K562 (cell line): ENCODE results near the gene FAM107B. TPM values are rescaled to one million over a fixed set of nuclear protein-coding genes. Genes with fewer than 3 reads are reported as not detected.

Source experiments
- ATAC-seq: fragments of 200-7000 bp; cut with Tn5 transposase; 3 replicates; pipeline ENCODE4 v1.9.1; 2020; ENCODE audit warnings: moderate library complexity
- BruUV-seq: library from RNA; stranded (reverse); fragments of 400-500 nt; replicated peaks from 2 replicates; lab custom pipeline; 2021; lab: Mats Ljungman, UMichigan
- CTCF ChIA-PET: fragments of 300-600 bp; formaldehyde crosslinking; extraction: SDS; loops from one replicate; lab custom pipeline; 2021; ENCODE audit warnings: low intra/inter-chr PET ratio; lab: Yijun Ruan, JAX
- POLR2A ChIA-PET: fragments of 300-600, 350-650 bp; sonication (Branson Sonifier 250); formaldehyde crosslinking; extraction: SDS; loops from one replicate; lab custom pipeline; 2021; ENCODE audit warnings: antibody characterized with exemption, inconsistent platforms; lab: Yijun Ruan, JAX
- DNase-seq, 4 experiments: peaks; one replicate each; pipeline versions ENCODE4 v3.0.0 to v3.0.0-alpha.2; 2011 to 2018; ENCODE audit warnings: low spot score in 3 of 4, mixed read lengths in 3 of 4; ENCODE audit errors: extremely low read depth in 1 of 4
- FAIRE-seq: peaks from 2 replicates; lab custom pipeline; 2011; peaks lifted over from hg19 to GRCh38; lab: Jason Lieb, UNC
- H2AFZ ChIP-seq: 2 replicates; pipeline ENCODE4 v1.6.0; 2011; ENCODE audit warnings: low read depth, low read length, control low read depth, inconsistent platforms
- H3K27ac ChIP-seq: fragments of 200-600 bp; 3 replicates; pipeline ENCODE4 v1.8.0; 2011; ENCODE audit warnings: low read depth, mild to moderate bottlenecking, control low read depth, inconsistent platforms, low read length, moderate library complexity, mixed read lengths; ENCODE audit errors: extremely low read depth
- H3K27me3 ChIP-seq, 2 experiments: fragments of 300-600 bp in 1 of 2; 2 replicates in 1 of 2; 3 replicates in 1 of 2; pipeline versions ENCODE4 v1.6.0 to v1.8.0; 2011; ENCODE audit warnings: inconsistent platforms in 2 of 2, low read length in 2 of 2, mild to moderate bottlenecking in 1 of 2, mixed read lengths in 1 of 2, moderate library complexity in 1 of 2; ENCODE audit not compliant: control insufficient read depth in 2 of 2, insufficient read depth in 2 of 2
- H3K36me3 ChIP-seq: fragments of 300-600 bp; 3 replicates; pipeline ENCODE4 v1.8.0; 2011; ENCODE audit warnings: mild to moderate bottlenecking, low read length, inconsistent platforms; ENCODE audit not compliant: control insufficient read depth, insufficient read depth
- H3K4me1 ChIP-seq, 2 experiments: fragments of 200-600 bp in 1 of 2; replicated peaks in 1 of 2; 2 replicates in 1 of 2; 3 replicates in 1 of 2; pipeline versions ENCODE4 v1.5.1 to v1.8.0; 2011; ENCODE audit warnings: inconsistent platforms in 2 of 2, low read length in 2 of 2, mild to moderate bottlenecking in 1 of 2, mixed read lengths in 1 of 2, moderate library complexity in 1 of 2; ENCODE audit not compliant: control insufficient read depth in 2 of 2, insufficient read depth in 2 of 2
- H3K4me2 ChIP-seq: 2 replicates; pipeline ENCODE4 v1.6.1; 2011; ENCODE audit warnings: low read length, control low read depth, inconsistent platforms, mixed read lengths; ENCODE audit not compliant: insufficient read depth
- H3K4me3 ChIP-seq: fragments of 200-600 bp; sonication (generic), shearing (Covaris generic); 2 replicates; pipeline ENCODE4 v1.5.1; 2016; ENCODE audit warnings: control low read depth, inconsistent platforms
- H3K79me2 ChIP-seq: fragments of 200-600 bp; 3 replicates; pipeline ENCODE4 v1.8.0; 2011; ENCODE audit warnings: low read length, inconsistent platforms; ENCODE audit not compliant: control insufficient read depth, insufficient read depth
- H3K9ac ChIP-seq, 2 experiments: 2 replicates each; pipeline versions ENCODE4 v1.6.0 to v1.6.1; 2011; ENCODE audit warnings: low read depth in 2 of 2, low read length in 2 of 2, control low read depth in 1 of 2, inconsistent platforms in 1 of 2, mild to moderate bottlenecking in 1 of 2, mixed read lengths in 1 of 2; ENCODE audit not compliant: insufficient read depth in 1 of 2
- H3K9me1 ChIP-seq: one replicate; pipeline ENCODE4 v1.6.0; 2011; ENCODE audit warnings: inconsistent platforms, mild to moderate bottlenecking, low read length, moderate library complexity; ENCODE audit not compliant: control insufficient read depth, insufficient read depth
- H3K9me3 ChIP-seq: replicated peaks from 2 replicates; pipeline ENCODE4 v1.5.1; 2011; ENCODE audit warnings: low read depth, low read length, inconsistent platforms; ENCODE audit not compliant: control insufficient read depth, insufficient read depth
- H4K20me1 ChIP-seq: replicated peaks from 2 replicates; pipeline ENCODE4 v1.6.1; 2011; ENCODE audit warnings: low read length, inconsistent platforms, mixed read lengths; ENCODE audit not compliant: control insufficient read depth, insufficient read depth
- DPF2 ChIP-seq: fragments of 450-650 bp; IDR thresholded peaks from 2 replicates; pipeline ENCODE4 v1.6.1; 2016
- LARP7 ChIP-seq: fragments of 450-650 bp; IDR thresholded peaks from 2 replicates; pipeline ENCODE4 v1.6.1; 2016
- PRDM10 ChIP-seq: fragments of 450-650 bp; IDR thresholded peaks from 2 replicates; pipeline ENCODE4 v1.6.1; 2018; ENCODE audit not compliant: partially characterized antibody
- WGBS: fragments of 100-300 bp; shearing (Covaris generic); methylation state at CpG from one replicate; pipeline ENCODE4 v1.1.6; 2016; ENCODE audit warnings: low coverage, mixed read lengths; ENCODE audit not compliant: insufficient coverage; ENCODE audit errors: missing lambda C conversion rate; 5-methylcytosine and 5-hydroxymethylcytosine counted together
- in situ Hi-C: fragments of 300-500 bp; cut with MboI; formaldehyde crosslinking; loops from 4 replicates; pipeline ENCODE4 v1.15.0; 2018; ENCODE audit warnings: inconsistent platforms, mixed read lengths
- intact Hi-C: fragments of 100-400 bp; cut with micrococcal nuclease; formaldehyde crosslinking; loops from 2 replicates; pipeline ENCODE4 v1.14.2; 2022
- polyA plus RNA-seq, 8 experiments: library from polyadenylated mRNA; depleted of rRNA in 4 of 8; stranded (reverse) in 5 of 8; unstranded in 3 of 8; fragments of >200 nt; fragmentation: Nextera tagmentation in 2 of 8; fragmentation: Illumina TruSeq in 1 of 8; extraction: Ambion mirVana in 2 of 8; extraction: Trizol in 1 of 8; gene quantifications; 2 replicates each; pipeline versions ENCODE4 v1.2.1 to v1.2.3, GENCODE V29; 2011 to 2014; ENCODE audit warnings: inconsistent platforms in 1 of 8, missing spikeins in 1 of 8
- total RNA-seq, 7 experiments: library from RNA; depleted of rRNA in 6 of 7; stranded (reverse); fragments of >200 nt in 6 of 7; fragmentation: Illumina TruSeq in 2 of 7; extraction: Trizol in 2 of 7; gene quantifications; 2 replicates each; pipeline versions ENCODE4 v1.2.1 to v1.2.3, GENCODE V29; 2011 to 2021; ENCODE audit warnings: low replicate concordance in 1 of 7

FAM107B gene
- total and polyA plus RNA-seq, 9 of the 15 experiments (the other 6 are each of a cell fraction or from before 2014, with no cell fraction given) = 0.40 to 2.8 (median 1.4) TPM

DNA sequence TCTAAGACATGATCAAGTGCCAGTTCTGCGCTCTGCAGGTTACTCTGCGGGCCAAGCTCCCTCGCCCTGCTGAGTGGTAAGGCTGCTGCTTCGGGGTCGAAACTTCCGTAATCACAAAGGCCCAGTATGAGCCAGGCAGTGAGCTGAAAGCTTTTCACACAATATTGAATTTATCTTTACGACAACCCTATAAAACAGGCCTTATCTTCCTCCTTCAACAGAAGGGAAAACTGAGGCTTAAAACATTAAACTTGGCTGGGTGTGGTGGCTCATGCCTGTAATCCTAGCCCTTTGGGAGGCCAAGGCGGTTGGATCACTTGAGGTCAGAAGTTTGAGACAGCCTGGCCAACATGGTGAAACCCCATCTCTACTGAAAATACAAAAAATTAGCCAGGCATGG lies 83.3 kb downstream of the FAM107B start:
- BruUV-seq = no TSS peak
- H3K27me3 ChIP-seq = peaks cover 15 to 17% of the 10 kb centered on the region in 2 experiments; a peak in 4 of 5 replicates
- intact Hi-C loops (no loop called here), in situ Hi-C loops (no loop called here)
- H2AFZ ChIP-seq = no peak overlapping the region
- ChIA-PET CTCF (no interaction called here), POLR2A (interaction anchor here (0.9 kb wide), 1 partner anchor 29 kb away, joined by 3 read pairs; no protein-coding TSS in a partner anchor)
- H3K36me3 ChIP-seq = no peaks in the 10 kb centered on the region
- no peaks in the 10 kb centered on the region for H3K9me1 ChIP-seq
- H3K79me2 ChIP-seq = no peaks in the 10 kb centered on the region
- H3K27ac ChIP-seq = no peak overlapping the region
- FAIRE-seq (no peak), ATAC-seq (no peak), DNase-seq (no peak)
- H4K20me1 ChIP-seq = no peaks in the 10 kb centered on the region
- WGBS = 1% methylated on average over 8 of the region's 8 CpGs
- H3K9me3 ChIP-seq = no peaks in the 10 kb centered on the region
- no peaks in the 10 kb centered on the region; a peak in 1 of 5 replicates for H3K4me1 ChIP-seq
- no peak overlapping the region for H3K4me2 ChIP-seq
- H3K4me3 ChIP-seq = no peak overlapping the region
- no peak for TF ChIP-seq LARP7
- TF ChIP-seq DPF2 = no peak
- TF ChIP-seq PRDM10 = no peak
- H3K9ac ChIP-seq = no peak overlapping the region
